ENCODE measurements around the gene ZNF606. TPM values are rescaled to one million over a fixed set of nuclear protein-coding genes. Genes with fewer than 3 reads are reported as not detected.

The ZNF606 gene
- total RNA-seq, 1 donor from 2014 or later, result 32.9 TPM

DNA sequence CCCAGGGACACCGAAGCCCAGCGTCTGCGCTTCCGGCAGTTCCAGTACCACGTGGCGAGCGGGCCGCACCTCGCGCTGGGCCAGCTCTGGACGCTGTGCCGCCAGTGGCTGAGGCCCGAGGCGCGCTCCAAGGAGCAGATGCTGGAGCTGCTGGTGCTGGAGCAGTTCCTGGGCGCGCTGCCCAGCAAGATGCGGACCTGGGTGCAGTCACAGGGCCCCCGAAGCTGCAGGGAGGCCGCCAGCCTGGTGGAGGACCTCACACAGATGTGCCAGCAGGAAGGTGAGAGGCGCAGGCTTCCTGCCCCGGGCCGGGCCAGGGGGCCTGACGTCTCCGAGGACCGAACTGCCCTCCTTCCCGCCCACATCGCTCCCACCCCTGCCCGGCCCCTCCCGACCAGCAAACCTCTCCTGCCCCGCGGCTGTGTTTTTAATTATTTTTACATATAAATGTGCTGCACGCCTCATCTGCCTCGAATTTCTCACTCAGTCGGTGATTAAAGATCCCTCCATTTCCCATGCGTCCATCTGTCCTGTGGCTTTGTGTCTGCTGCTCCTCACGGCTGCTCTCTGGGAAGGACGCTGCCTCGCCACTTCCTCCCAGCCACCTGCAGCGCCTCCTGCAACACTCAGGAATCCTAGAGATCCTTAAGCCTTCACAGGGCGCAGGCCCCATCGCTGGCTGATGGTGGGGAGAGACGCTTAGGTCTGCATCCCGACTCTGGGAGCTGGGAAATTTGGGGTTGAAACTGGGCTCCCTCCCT is 35.5 kb upstream of the ZNF606 start:
- intact Hi-C loops (cut with micrococcal nuclease), result no loop called here

DNA sequence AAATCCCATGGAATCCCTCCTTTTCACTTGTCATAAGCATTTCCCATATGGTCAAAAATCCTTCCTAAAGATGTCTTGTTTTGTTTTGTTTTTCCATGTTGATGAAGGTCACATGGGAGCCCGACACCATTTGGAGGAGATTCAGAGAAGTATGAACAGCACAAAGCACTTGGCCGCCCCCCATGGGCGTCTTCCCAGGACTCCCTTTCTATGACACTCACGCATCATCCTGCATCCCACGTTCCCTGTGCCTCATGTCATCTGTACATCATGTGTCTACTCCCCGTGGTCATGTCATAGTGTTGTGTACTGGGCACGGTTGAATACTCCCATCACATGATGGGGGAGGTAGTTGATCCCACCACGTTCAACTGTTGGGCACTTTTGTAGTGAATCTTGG is 33.2 kb upstream of the ZNF606 start:
- intact Hi-C loops (cut with micrococcal nuclease), result no loop called here
- Mint-ChIP-seq H3K4me1 (no peaks in the 10 kb centered on the region), H3K4me3 (no peak overlapping the region), H3K27me3 (peaks cover 25% of the 10 kb centered on the region), H3K36me3 (ENCODE audit: low read depth) (peaks cover 6% of the 10 kb centered on the region), H3K27ac (no peak overlapping the region), H3K9me3 (peaks cover 15% of the 10 kb centered on the region)
- no peak for DNase-seq
- POLR2A ChIA-PET, result no interaction called here
- CTCF ChIA-PET, result no interaction called here
- ATAC-seq (ENCODE audit: low read depth), result no peak
- TF ChIP-seq, protein P1, sequence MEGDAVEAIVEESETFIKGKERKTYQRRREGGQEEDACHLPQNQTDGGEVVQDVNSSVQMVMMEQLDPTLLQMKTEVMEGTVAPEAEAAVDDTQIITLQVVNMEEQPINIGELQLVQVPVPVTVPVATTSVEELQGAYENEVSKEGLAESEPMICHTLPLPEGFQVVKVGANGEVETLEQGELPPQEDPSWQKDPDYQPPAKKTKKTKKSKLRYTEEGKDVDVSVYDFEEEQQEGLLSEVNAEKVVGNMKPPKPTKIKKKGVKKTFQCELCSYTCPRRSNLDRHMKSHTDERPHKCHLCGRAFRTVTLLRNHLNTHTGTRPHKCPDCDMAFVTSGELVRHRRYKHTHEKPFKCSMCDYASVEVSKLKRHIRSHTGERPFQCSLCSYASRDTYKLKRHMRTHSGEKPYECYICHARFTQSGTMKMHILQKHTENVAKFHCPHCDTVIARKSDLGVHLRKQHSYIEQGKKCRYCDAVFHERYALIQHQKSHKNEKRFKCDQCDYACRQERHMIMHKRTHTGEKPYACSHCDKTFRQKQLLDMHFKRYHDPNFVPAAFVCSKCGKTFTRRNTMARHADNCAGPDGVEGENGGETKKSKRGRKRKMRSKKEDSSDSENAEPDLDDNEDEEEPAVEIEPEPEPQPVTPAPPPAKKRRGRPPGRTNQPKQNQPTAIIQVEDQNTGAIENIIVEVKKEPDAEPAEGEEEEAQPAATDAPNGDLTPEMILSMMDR (IDR thresholded peaks at IDR 0.05), result no peak

More for the DNA sequence above, 35.5 kb upstream of the ZNF606 start:
- ATAC-seq (ENCODE audit: low read depth), result no peak
- Mint-ChIP-seq H3K9me3 (peaks cover 15% of the 10 kb centered on the region), H3K4me1 (no peaks in the 10 kb centered on the region), H3K27me3 (peaks cover 25% of the 10 kb centered on the region), H3K27ac (no peak overlapping the region), H3K36me3 (ENCODE audit: low read depth) (peaks cover 6% of the 10 kb centered on the region), H3K4me3 (no peak overlapping the region)
- POLR2A ChIA-PET, result no interaction called here
- no peak for DNase-seq
- CTCF ChIA-PET, result no interaction called here
- TF ChIP-seq, protein P1 (IDR thresholded peaks at IDR 0.05), result no peak

DNA sequence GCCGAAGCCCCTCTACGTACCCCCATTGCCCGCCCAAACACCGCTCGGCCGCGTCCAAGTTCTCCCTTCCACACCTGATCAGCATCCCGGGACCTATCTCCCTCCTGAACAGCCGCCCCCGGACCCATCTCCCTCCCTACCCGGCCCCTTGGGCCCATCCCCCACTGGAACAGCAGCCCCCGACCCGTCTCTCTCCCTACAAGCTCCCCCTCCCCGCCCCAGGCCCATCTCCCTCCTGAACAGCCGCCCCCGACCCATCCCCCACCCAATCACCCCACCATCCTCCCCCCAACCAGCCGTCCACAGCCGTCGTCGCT is 31.8 kb upstream of the ZNF606 start:
- ChIA-PET POLR2A (no interaction called here), CTCF (no interaction called here)
- no peak overlapping the region for H3K4me3 Mint-ChIP-seq
- H3K36me3 Mint-ChIP-seq (ENCODE audit: low read depth), result peaks cover 5% of the 10 kb centered on the region
- H3K27me3 Mint-ChIP-seq, result peaks cover 25% of the 10 kb centered on the region
- intact Hi-C loops (cut with micrococcal nuclease), result no loop called here
- DNase-seq (no peak), ATAC-seq (ENCODE audit: low read depth) (no peak)
- peaks cover 16% of the 10 kb centered on the region for H3K9me3 Mint-ChIP-seq
- H3K27ac Mint-ChIP-seq, result no peak overlapping the region
- TF ChIP-seq, protein P1 (IDR thresholded peaks at IDR 0.05), result no peak
- H3K4me1 Mint-ChIP-seq, result no peaks in the 10 kb centered on the region

DNA sequence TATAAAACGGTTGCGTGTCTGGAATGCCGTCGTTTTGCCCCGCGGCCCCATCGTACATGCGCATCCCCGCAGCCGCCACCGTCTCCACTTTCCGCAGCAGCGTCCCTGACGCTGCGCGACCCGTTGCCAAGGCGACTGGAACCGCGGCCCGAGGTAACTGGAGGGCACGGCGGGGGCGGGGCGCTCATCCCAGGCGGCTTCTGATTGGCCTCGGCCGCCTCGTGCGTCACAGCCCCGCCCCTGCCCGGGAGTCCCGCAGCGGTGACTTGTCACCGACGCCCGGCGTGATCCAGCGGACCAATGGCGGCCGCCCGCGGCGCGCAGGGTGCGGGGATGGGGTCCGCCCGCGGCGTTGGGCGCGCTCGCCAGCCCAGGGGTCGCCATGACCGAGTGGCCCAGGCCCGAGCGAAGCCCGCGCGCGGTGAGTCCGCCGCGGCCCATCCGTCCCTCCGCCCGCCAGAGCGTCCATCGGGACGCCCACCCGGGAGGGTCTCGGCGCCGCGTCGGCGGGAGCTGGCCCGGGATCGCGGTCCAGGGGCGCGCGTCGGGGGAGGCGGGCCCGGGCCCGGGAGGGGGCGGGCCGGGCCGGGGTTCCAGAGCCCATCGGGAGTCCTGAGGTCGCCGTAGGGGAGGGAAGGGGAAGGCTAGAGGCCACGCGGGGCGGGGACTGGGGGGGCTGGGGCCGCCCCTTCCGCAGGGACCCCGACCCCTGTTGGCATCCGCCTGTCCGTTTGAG is 31.3 kb upstream of the ZNF606 start, which contains the start of gene ZSCAN1:
Gene ZSCAN1, plus strand, starts transcription at position 285 of the 736 bp plus-strand sequence. CDS start 3,812 bp downstream, outside the sequence.
- ChIA-PET POLR2A (interaction anchor here (0.7 kb wide), 1 partner anchor 9 kb away, joined by 4 read pairs; no protein-coding TSS in a partner anchor), CTCF (no interaction called here)
- Mint-ChIP-seq H3K4me1 (no peaks in the 10 kb centered on the region), H3K36me3 (ENCODE audit: low read depth) (peaks cover 5% of the 10 kb centered on the region), H3K4me3 (peak within 1 kb of the TSS; percentile 54), H3K27me3 (peaks cover 25% of the 10 kb centered on the region), H3K9me3 (peaks cover 17% of the 10 kb centered on the region), H3K27ac (no peak within 1 kb of the TSS)
- TF ChIP-seq, protein P1 (IDR thresholded peaks at IDR 0.05), result no peak
- DNase-seq (peak; percentile 33), ATAC-seq (ENCODE audit: low read depth) (peak; percentile 94)
- intact Hi-C loops (cut with micrococcal nuclease), result no loop called here

GRCh38 chr19:58024661-58025060 is 22.0 kb upstream of the ZNF606 start:
- intact Hi-C loops (cut with micrococcal nuclease), result loop anchor here (5.0 kb wide), 1 partner anchor 33 kb away; the partner anchor contains the start of gene ZNF135
- H3K27me3 Mint-ChIP-seq, result peaks cover 3% of the 10 kb centered on the region
- POLR2A ChIA-PET, result no interaction called here

More at GRCh38 chr19:58024661-58025060, 22.0 kb upstream of the ZNF606 start:
- Mint-ChIP-seq H3K4me1 (no peaks in the 10 kb centered on the region), H3K4me3 (no peak overlapping the region), H3K9me3 (peaks cover 10% of the 10 kb centered on the region), H3K27ac (no peak overlapping the region), H3K36me3 (ENCODE audit: low read depth) (no peaks in the 10 kb centered on the region)
- ATAC-seq (ENCODE audit: low read depth) (no peak), DNase-seq (no peak)
- CTCF ChIA-PET, result no interaction called here
- TF ChIP-seq, protein P1 (IDR thresholded peaks at IDR 0.05), result no peak
